Measurements from ENCODE around the gene TRA2B.

Gene TRA2B

DNA sequence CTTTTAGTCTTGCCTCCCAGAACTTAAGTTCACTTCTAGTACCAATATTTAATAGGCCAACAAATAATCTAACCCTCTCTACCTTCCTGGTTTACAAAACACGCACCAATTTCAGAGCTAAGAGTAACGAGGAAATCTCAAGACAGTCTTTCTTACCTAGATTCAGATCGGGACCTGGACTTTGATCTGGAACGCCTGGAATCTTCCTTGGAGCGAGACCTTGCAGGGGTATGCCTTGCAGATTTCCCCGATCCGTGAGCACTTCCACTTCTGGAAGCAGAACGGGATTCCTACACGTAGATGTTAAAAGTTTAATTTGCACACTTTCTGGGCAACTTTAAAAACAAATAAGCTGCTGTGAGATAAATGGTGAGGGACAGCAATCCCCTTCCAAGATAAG lies 11.4 kb downstream of the TRA2B start:
- Histone ChIP-seq H2BK120ac (ENCODE audit: insufficient read depth, low read length, poor library complexity) (no peak overlapping the region), H3K27me3 (ENCODE audit: insufficient read depth, low read length) (no peaks in the 10 kb centered on the region), H3K4me3 (ENCODE audit: low read depth, low read length) (no peak overlapping the region), H4K91ac (ENCODE audit: low read depth, low read length) (no peak overlapping the region), H3K79me2 (ENCODE audit: control insufficient read depth, insufficient read depth, low read length, poor library complexity) (peaks cover 10% of the 10 kb centered on the region), H2AFZ (ENCODE audit: insufficient read depth, low read length, poor library complexity) (no peak overlapping the region), H3K14ac (ENCODE audit: low read length) (no peak overlapping the region), H3K9me3 (ENCODE audit: insufficient read depth, low read depth, low read length) (no peaks in the 10 kb centered on the region), H3K9ac (ENCODE audit: low read length) (no peak overlapping the region), H4K8ac (ENCODE audit: low read depth, low read length) (no peak overlapping the region), H3K4me2 (ENCODE audit: low read length) (no peak overlapping the region), H2AK5ac (ENCODE audit: low read length) (no peak overlapping the region), H3K18ac (ENCODE audit: low read length) (no peak overlapping the region), H3K36me3 (ENCODE audit: control insufficient read depth in 1 of 2, insufficient read depth in 2 of 2, low read length in 2 of 2) (peaks cover 15 to 32% of the 10 kb centered on the region in 2 experiments), H3K27ac (ENCODE audit: low read depth, low read length) (no peak overlapping the region), H4K12ac (ENCODE audit: low read depth, low read length) (no peak overlapping the region), H2BK5ac (ENCODE audit: low read depth, low read length, poor library complexity) (no peak overlapping the region), H3K79me1 (ENCODE audit: low read length) (no peaks in the 10 kb centered on the region), H3K23ac (ENCODE audit: low read length) (no peak overlapping the region), H3K4ac (ENCODE audit: low read depth, low read length) (peak overlapping the region; percentile 50), H2BK12ac (ENCODE audit: low read length) (no peak overlapping the region), H3K4me1 (ENCODE audit: control insufficient read depth in 1 of 2, insufficient read depth in 2 of 2, low read length in 2 of 2) (peaks cover 2 to 6% of the 10 kb centered on the region in 2 experiments)
- peak in 1 of 2 donors; percentile 58 for DNase-seq
- WGBS (ENCODE audit: extremely low coverage, insufficient coverage, insufficient read length): no CpG with 5 or more reads among the region's 9 CpGs

DNA sequence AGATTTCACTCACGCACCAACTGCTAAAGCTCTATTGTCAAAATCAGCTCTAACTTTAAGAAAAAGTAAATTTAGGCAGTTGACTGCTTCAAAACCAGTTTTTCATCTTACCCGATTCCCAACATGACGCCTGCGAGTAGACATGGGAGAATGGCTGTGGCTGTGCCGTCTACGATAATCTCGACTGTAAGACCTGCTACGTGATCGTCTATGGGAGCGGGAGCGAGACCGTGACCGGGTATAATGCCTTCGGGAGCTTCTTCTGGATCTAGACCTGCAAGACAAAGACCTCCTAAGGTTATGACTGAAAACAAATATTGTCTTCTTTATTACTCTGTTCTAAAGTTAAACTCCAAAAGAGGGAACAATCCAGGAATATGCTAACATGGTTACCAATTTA lies 12.5 kb downstream of the TRA2B start:
- no peak overlapping the region for H3K23ac ChIP-seq (ENCODE audit: low read length)
- H4K8ac ChIP-seq (ENCODE audit: low read depth, low read length): no peak overlapping the region
- peaks cover 8% of the 10 kb centered on the region for H3K79me2 ChIP-seq (ENCODE audit: control insufficient read depth, insufficient read depth, low read length, poor library complexity)
- no peak for DNase-seq
- H3K9me3 ChIP-seq (ENCODE audit: insufficient read depth, low read depth, low read length): no peaks in the 10 kb centered on the region
- H2BK5ac ChIP-seq (ENCODE audit: low read depth, low read length, poor library complexity): no peak overlapping the region
- peaks cover 21 to 40% of the 10 kb centered on the region in 2 experiments for H3K36me3 ChIP-seq (ENCODE audit: control insufficient read depth in 1 of 2, insufficient read depth in 2 of 2, low read length in 2 of 2)
- no peak overlapping the region for H2AFZ ChIP-seq (ENCODE audit: insufficient read depth, low read length, poor library complexity)
- H3K18ac ChIP-seq (ENCODE audit: low read length): no peak overlapping the region
- H4K12ac ChIP-seq (ENCODE audit: low read depth, low read length): no peak overlapping the region
- no peak overlapping the region for H3K14ac ChIP-seq (ENCODE audit: low read length)
- H3K9ac ChIP-seq (ENCODE audit: low read length): no peak overlapping the region
- H3K79me1 ChIP-seq (ENCODE audit: low read length): no peaks in the 10 kb centered on the region
- H3K4me1 ChIP-seq (ENCODE audit: control insufficient read depth in 1 of 2, insufficient read depth in 2 of 2, low read length in 2 of 2): peaks cover 2 to 4% of the 10 kb centered on the region in 2 experiments
- no peak overlapping the region for H3K27ac ChIP-seq (ENCODE audit: low read depth, low read length)
- H3K4me3 ChIP-seq (ENCODE audit: low read depth, low read length): no peak overlapping the region
- H3K4ac ChIP-seq (ENCODE audit: low read depth, low read length): peak overlapping the region; percentile 83
- no peak overlapping the region for H2AK5ac ChIP-seq (ENCODE audit: low read length)
- no peak overlapping the region for H2BK12ac ChIP-seq (ENCODE audit: low read length)
- H3K4me2 ChIP-seq (ENCODE audit: low read length): no peak overlapping the region
- H2BK120ac ChIP-seq (ENCODE audit: insufficient read depth, low read length, poor library complexity): no peak overlapping the region
- no peak overlapping the region for H4K91ac ChIP-seq (ENCODE audit: low read depth, low read length)
- no CpG with 5 or more reads among the region's 14 CpGs for WGBS (ENCODE audit: extremely low coverage, insufficient coverage, insufficient read length)
- no peaks in the 10 kb centered on the region for H3K27me3 ChIP-seq (ENCODE audit: insufficient read depth, low read length)

DNA sequence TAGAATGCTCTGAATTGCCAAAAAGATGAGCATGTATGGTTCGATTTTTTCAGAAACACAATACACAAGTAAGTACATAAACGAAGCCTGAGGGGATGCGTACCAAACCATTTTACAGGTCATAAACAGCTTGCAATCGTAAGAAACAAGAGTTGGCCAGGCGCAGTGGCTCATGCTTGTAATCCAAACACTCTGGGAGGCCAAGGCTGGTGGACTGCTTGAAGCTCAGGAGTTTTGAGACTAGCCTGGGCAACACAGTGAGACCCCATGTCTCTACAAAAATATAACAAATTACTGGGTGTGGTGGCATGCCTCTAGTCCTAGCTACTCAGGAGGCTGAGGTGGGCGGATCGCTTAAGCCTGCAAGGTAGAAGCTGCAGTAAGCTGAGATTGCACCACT lies 13.4 kb downstream of the TRA2B start:
- Histone ChIP-seq H3K27me3 (ENCODE audit: insufficient read depth, low read length) (no peaks in the 10 kb centered on the region), H3K9ac (ENCODE audit: low read length) (no peak overlapping the region), H3K36me3 (ENCODE audit: control insufficient read depth in 1 of 2, insufficient read depth in 2 of 2, low read length in 2 of 2) (peaks cover 24 to 42% of the 10 kb centered on the region in 2 experiments), H3K4ac (ENCODE audit: low read depth, low read length) (peak overlapping the region; percentile 53), H3K4me3 (ENCODE audit: low read depth, low read length) (no peak overlapping the region), H3K18ac (ENCODE audit: low read length) (no peak overlapping the region), H4K91ac (ENCODE audit: low read depth, low read length) (no peak overlapping the region), H2BK12ac (ENCODE audit: low read length) (no peak overlapping the region), H2BK5ac (ENCODE audit: low read depth, low read length, poor library complexity) (no peak overlapping the region), H4K12ac (ENCODE audit: low read depth, low read length) (no peak overlapping the region), H3K4me2 (ENCODE audit: low read length) (no peak overlapping the region), H3K79me2 (ENCODE audit: control insufficient read depth, insufficient read depth, low read length, poor library complexity) (peaks cover 5% of the 10 kb centered on the region), H3K27ac (ENCODE audit: low read depth, low read length) (no peak overlapping the region), H3K79me1 (ENCODE audit: low read length) (no peaks in the 10 kb centered on the region), H3K9me3 (ENCODE audit: insufficient read depth, low read depth, low read length) (no peaks in the 10 kb centered on the region), H2AFZ (ENCODE audit: insufficient read depth, low read length, poor library complexity) (no peak overlapping the region), H2AK5ac (ENCODE audit: low read length) (no peak overlapping the region), H3K4me1 (ENCODE audit: control insufficient read depth in 1 of 2, insufficient read depth in 2 of 2, low read length in 2 of 2) (no peaks in the 10 kb centered on the region), H3K23ac (ENCODE audit: low read length) (no peak overlapping the region), H2BK120ac (ENCODE audit: insufficient read depth, low read length, poor library complexity) (no peak overlapping the region), H3K14ac (ENCODE audit: low read length) (no peak overlapping the region), H4K8ac (ENCODE audit: low read depth, low read length) (no peak overlapping the region)
- no peak for DNase-seq
- no CpG with 5 or more reads among the region's 7 CpGs for WGBS (ENCODE audit: extremely low coverage, insufficient coverage, insufficient read length)

DNA sequence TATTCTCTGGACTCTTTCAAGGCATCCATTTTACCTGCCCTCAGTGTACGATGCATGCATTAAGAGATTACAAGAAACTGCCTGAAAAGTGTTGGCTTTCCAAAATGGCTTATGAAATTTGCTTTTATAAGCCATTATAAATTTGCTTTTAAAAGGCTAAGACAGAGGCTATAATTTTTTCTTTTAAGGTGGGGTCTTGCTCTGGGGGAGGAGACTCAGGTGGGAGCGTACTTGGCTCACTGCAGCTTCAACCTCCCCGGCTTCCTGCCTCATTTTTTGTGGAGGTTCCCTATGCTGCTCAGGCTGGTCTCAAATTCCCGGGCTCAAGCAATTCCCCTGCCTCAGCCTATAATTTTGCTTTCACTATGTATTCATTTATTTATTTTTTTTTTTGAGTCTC lies 17.6 kb downstream of the TRA2B start:
- Histone ChIP-seq H3K18ac (ENCODE audit: low read length) (no peak overlapping the region), H3K27ac (ENCODE audit: low read depth, low read length) (no peak overlapping the region), H2BK12ac (ENCODE audit: low read length) (no peak overlapping the region), H3K4me3 (ENCODE audit: low read depth, low read length) (no peak overlapping the region), H2AFZ (ENCODE audit: insufficient read depth, low read length, poor library complexity) (no peak overlapping the region), H3K4me2 (ENCODE audit: low read length) (no peak overlapping the region), H3K36me3 (ENCODE audit: control insufficient read depth in 1 of 2, insufficient read depth in 2 of 2, low read length in 2 of 2) (peaks cover 22 to 43% of the 10 kb centered on the region in 2 experiments), H3K14ac (ENCODE audit: low read length) (no peak overlapping the region), H3K9me3 (ENCODE audit: insufficient read depth, low read depth, low read length) (no peaks in the 10 kb centered on the region), H3K79me2 (ENCODE audit: control insufficient read depth, insufficient read depth, low read length, poor library complexity) (peaks cover under 1% of the 10 kb centered on the region), H3K4ac (ENCODE audit: low read depth, low read length) (no peak overlapping the region), H4K91ac (ENCODE audit: low read depth, low read length) (no peak overlapping the region), H4K8ac (ENCODE audit: low read depth, low read length) (no peak overlapping the region), H2BK120ac (ENCODE audit: insufficient read depth, low read length, poor library complexity) (no peak overlapping the region), H4K12ac (ENCODE audit: low read depth, low read length) (no peak overlapping the region), H3K9ac (ENCODE audit: low read length) (no peak overlapping the region), H2AK5ac (ENCODE audit: low read length) (no peak overlapping the region), H3K27me3 (ENCODE audit: insufficient read depth, low read length) (no peaks in the 10 kb centered on the region), H3K79me1 (ENCODE audit: low read length) (no peaks in the 10 kb centered on the region), H2BK5ac (ENCODE audit: low read depth, low read length, poor library complexity) (no peak overlapping the region), H3K23ac (ENCODE audit: low read length) (no peak overlapping the region), H3K4me1 (ENCODE audit: control insufficient read depth in 1 of 2, insufficient read depth in 2 of 2, low read length in 2 of 2) (no peaks in the 10 kb centered on the region)
- WGBS (ENCODE audit: extremely low coverage, insufficient coverage, insufficient read length): no CpG with 5 or more reads among the region's 4 CpGs
- no peak for DNase-seq
